ENCODE measurements around the gene GRK7.

- TF ChIP-seq, protein P1, sequence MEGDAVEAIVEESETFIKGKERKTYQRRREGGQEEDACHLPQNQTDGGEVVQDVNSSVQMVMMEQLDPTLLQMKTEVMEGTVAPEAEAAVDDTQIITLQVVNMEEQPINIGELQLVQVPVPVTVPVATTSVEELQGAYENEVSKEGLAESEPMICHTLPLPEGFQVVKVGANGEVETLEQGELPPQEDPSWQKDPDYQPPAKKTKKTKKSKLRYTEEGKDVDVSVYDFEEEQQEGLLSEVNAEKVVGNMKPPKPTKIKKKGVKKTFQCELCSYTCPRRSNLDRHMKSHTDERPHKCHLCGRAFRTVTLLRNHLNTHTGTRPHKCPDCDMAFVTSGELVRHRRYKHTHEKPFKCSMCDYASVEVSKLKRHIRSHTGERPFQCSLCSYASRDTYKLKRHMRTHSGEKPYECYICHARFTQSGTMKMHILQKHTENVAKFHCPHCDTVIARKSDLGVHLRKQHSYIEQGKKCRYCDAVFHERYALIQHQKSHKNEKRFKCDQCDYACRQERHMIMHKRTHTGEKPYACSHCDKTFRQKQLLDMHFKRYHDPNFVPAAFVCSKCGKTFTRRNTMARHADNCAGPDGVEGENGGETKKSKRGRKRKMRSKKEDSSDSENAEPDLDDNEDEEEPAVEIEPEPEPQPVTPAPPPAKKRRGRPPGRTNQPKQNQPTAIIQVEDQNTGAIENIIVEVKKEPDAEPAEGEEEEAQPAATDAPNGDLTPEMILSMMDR (conservative IDR thresholded peaks at IDR 0.05; ENCODE audit: low read depth, low read length) = peak; percentile 44
- TF ChIP-seq EZH2 (IDR thresholded peaks at IDR 0.05; ENCODE audit: borderline replicate concordance, low read depth, low read length, poor library complexity, severe bottlenecking) = no peak
Measured at GRCh38 chr3:141782386-141782932, 19.3 kb downstream of the GRK7 start.
